Inflammatory macrophage (primary cell): ENCODE measurements around the gene SMTNL1.
A peak's percentile ranks its signal among the peaks of the same experiment; 100 is the strongest.

Source experiments
- DNase-seq, 2 donors: peaks; one replicate each; pipeline ENCODE4 v3.0.0-alpha.2; 2020 to 2022
- total RNA-seq, 18 experiments: gene quantifications; one replicate each; lab custom pipeline; 2026; ENCODE audit warnings: mixed read lengths in 6 of 18, inconsistent platforms in 2 of 18; lab: John Stamatoyannopoulos, UW

SMTNL1 gene, protein sequence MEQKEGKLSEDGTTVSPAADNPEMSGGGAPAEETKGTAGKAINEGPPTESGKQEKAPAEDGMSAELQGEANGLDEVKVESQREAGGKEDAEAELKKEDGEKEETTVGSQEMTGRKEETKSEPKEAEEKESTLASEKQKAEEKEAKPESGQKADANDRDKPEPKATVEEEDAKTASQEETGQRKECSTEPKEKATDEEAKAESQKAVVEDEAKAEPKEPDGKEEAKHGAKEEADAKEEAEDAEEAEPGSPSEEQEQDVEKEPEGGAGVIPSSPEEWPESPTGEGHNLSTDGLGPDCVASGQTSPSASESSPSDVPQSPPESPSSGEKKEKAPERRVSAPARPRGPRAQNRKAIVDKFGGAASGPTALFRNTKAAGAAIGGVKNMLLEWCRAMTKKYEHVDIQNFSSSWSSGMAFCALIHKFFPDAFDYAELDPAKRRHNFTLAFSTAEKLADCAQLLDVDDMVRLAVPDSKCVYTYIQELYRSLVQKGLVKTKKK
- total RNA-seq, result 0 to 0.10 (median 0) reads per million in 18 experiments

DNA sequence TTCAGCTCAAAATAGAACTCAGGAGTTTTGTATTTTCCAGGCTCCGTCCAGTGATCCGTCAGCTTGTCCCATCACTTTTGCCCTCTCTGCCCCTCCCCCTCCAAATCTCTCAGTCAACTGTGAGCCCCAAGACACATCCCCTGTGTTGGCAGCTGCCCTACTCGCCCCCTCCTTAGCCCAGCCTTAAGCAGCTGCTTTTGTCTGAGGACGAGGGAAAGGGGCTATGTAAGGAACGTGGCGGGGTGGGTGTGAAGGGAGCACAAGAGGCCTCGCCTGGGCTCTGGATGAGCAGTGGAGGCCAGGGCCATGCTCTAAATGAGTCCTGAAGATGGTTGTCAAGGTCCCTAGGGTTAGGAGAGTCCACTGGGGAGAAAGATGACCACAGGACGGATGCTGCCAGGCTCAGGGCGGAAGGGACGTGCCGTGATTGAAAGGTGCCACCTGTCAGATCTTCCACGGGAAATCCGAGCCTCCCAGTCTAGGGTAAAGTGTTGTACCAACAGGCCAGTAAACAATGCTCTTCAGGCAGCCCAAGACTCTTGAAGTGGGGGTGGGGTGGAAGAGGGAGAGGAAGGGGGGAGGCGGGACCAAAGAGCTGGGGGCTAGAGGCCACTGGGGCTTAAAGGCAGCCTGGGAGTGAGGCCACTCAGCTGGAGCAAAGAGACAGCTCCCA is at the start of gene SMTNL1:
Gene SMTNL1, plus strand, starts transcription at position 649 of the 673 bp plus-strand sequence. CDS start 5,048 bp downstream, outside the sequence.
- no peak for DNase-seq

GRCh38 chr11:57487920-57488659 is 49.3 kb upstream of the SMTNL1 start:
- no peak for DNase-seq

GRCh38 chr11:57490456-57491248 is 46.7 kb upstream of the SMTNL1 start:
- peak; percentile 54 to 81 for DNase-seq

GRCh38 chr11:57491371-57492061 is 45.9 kb upstream of the SMTNL1 start:
- peak; percentile 58 to 76 for DNase-seq

- DNase-seq, result no peak
Measured at GRCh38 chr11:57493507-57494503, 43.6 kb upstream of the SMTNL1 start.

GRCh38 chr11:57496109-57496820 is 41.1 kb upstream of the SMTNL1 start:
- no peak for DNase-seq

- no peak for DNase-seq
Measured at GRCh38 chr11:57497303-57498247, 39.8 kb upstream of the SMTNL1 start.

DNA sequence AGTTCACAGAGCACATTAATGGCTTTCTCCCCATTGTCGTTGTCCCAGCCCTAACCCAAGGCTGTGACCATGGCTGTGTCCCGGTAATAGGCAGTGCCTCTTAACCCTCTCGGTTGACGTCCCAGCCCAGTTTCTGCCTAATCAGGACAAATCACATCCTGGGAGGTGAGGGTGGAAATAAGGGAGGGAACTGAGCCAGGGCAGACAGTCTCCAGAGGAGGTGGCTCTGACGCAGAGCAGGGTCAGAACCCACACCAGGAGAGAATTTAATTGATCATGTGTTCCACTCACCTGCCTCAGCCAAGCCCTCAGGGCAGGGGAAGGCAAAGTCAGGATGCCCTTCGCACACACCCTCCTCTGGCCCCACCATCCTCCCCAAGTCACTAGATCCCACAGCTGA is 38.9 kb upstream of the SMTNL1 start:
- no peak for DNase-seq

GRCh38 chr11:57499413-57499982 is 37.9 kb upstream of the SMTNL1 start:
- DNase-seq, result peak; percentile 86

- DNase-seq, result no peak
Measured at GRCh38 chr11:57499983-57500461, 37.4 kb upstream of the SMTNL1 start.

DNA sequence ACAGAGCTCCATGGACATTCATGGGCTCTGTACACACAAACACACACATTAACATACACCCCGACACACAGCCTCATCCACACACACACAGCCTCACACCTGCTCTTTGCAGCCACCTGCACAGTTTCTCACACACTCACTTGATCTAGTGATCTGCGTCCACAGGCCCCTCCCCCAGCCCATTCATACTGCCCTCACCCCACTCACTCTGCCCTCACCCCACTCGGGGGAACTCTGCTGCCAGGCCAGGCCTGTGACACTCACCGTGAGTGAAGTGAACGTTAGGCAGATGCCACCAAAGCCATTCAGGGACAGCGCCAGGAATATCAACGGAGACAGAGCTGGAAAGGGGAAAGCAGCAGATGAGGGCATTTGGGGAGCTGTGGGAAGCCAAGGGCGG is 36.9 kb upstream of the SMTNL1 start:
- DNase-seq, result no peak

GRCh38 chr11:57500926-57501325 is 36.5 kb upstream of the SMTNL1 start:
- no peak for DNase-seq

DNA sequence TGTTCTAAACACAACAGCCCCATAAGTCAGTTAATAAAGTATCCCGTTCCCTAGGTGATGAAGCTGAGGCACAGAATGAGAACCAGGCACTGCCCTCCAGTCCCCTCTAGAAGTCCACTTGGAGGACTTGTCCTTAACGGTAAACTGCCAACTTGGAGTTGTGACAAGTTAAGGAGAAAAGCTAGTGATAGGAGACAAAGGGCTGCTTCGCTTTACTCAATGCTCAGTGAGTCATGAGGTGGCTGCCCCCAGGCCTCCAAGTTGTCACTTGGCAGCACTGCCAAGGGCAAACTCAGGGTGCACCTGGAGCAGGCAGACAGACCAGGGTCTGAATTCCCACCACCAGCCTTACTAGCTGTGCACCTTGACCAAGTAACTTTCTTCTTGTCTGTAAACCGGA is 35.4 kb upstream of the SMTNL1 start:
- no peak for DNase-seq

DNA sequence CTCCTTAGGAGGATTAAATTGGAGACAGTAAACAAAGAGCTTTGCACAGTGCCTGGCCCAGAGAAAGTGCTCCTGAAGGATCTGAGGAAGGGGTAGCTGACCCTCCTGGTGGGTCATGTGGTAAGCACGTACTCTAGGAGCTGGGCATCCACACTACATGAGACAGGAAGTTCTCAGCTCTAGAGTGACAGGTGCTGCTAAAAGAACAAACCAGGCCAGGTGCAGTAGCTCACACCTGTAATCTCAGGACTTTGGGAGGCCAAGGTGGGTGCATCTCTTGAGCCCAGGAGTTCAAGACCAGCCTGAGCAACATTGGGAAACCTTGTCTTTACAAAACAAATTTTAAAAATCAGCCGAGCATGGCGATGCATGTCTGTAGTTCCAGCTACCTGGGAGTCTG is 35.0 kb upstream of the SMTNL1 start:
- no peak for DNase-seq

- no peak for DNase-seq
Measured at GRCh38 chr11:57502870-57503269, 34.5 kb upstream of the SMTNL1 start.

- no peak for DNase-seq
Measured at GRCh38 chr11:57504511-57504910, 32.9 kb upstream of the SMTNL1 start.

- no peak for DNase-seq
Measured at GRCh38 chr11:57506522-57506921, 30.9 kb upstream of the SMTNL1 start.
